HEK293 (cell line): ENCODE measurements around the gene ST8SIA4.

Experiments used
- ZBTB8A ChIP-seq: fragments of 450-650 bp; formaldehyde crosslinking; IDR thresholded peaks from 2 replicates; pipeline ENCODE4 v1.5.1; 2016; ENCODE audit warnings: missing biosample characterization, missing genetic modification characterization
- ZNF140 ChIP-seq: fragments of 450-650 bp; formaldehyde crosslinking; IDR thresholded peaks from 2 replicates; pipeline ENCODE4 v1.5.1; 2016; ENCODE audit warnings: missing biosample characterization, missing genetic modification characterization
- ZNF311 ChIP-seq: fragments of 450-650 bp; formaldehyde crosslinking; IDR thresholded peaks from 2 replicates; pipeline ENCODE4 v1.5.1; 2017; ENCODE audit warnings: missing biosample characterization, missing genetic modification characterization, borderline replicate concordance
- ZNF843 ChIP-seq: fragments of 450-650 bp; formaldehyde crosslinking; IDR thresholded peaks from 2 replicates; pipeline ENCODE4 v1.5.1; 2016; ENCODE audit warnings: missing biosample characterization, missing genetic modification characterization
- TF ChIP-seq, protein P1 (sequence below): fragments of 450-650 bp; formaldehyde crosslinking; IDR thresholded peaks from 2 replicates; pipeline ENCODE4 v1.5.1; 2016; ENCODE audit warnings: missing biosample characterization, missing genetic modification characterization, low read depth
- TF ChIP-seq, protein P2 (sequence below): fragments of 450-650 bp; formaldehyde crosslinking; IDR thresholded peaks from 2 replicates; pipeline ENCODE4 v1.5.1; 2016; ENCODE audit warnings: missing biosample characterization, missing genetic modification characterization
- TF ChIP-seq, protein P3 (sequence below): fragments of 450-650 bp; formaldehyde crosslinking; IDR thresholded peaks from 2 replicates; pipeline ENCODE4 v1.5.1; 2016; ENCODE audit warnings: missing biosample characterization, missing genetic modification characterization, borderline replicate concordance
- TF ChIP-seq, protein P4 (sequence below): fragments of 450-650 bp; formaldehyde crosslinking; IDR thresholded peaks from 2 replicates; pipeline ENCODE4 v1.5.1; 2016; ENCODE audit warnings: missing biosample characterization, missing genetic modification characterization

DNA sequence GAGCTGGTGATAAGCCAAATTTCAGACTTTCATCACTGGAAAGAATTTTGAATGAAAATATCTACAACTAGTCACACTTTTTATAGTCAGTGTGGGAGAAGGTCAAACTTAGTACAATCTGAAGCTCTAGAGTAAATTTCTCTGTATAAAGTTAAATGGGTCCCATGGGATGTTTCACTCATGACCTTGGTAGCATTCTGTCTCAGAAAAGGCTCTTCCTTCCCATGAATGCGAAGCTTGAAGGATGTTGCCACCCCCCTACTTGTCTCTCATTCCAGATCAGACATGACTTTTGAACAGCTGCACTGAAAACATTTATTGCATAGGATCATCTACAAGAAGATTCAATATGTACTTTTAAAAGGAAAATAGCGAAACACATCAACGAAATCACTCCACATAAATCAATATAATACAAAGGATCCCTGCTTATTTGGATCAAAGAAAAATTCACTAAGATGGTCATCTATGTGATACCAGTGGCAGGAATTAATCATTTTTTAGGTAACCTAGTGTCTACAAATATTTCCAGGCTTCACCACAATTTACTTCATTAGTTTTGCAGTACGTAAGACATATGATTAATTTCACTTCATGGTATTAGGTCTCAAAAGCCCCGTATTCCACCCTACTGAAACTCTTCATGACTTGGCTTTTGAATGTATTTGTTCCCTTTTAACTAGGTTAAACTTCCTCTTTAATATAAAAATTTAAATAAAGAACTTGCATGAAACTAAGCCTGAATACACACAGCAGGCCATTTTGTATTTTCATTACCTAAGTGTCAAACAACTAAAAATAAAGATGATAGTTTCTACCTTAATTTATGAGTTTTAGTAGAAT is 4.4 kb downstream of the ST8SIA4 start:
- no peak for TF ChIP-seq ZNF311 (tag by site-specific recombination)
- TF ChIP-seq ZNF140 (tag by site-specific recombination), result no peak
- TF ChIP-seq ZNF843 (tag by site-specific recombination), result no peak
- TF ChIP-seq, protein P1, sequence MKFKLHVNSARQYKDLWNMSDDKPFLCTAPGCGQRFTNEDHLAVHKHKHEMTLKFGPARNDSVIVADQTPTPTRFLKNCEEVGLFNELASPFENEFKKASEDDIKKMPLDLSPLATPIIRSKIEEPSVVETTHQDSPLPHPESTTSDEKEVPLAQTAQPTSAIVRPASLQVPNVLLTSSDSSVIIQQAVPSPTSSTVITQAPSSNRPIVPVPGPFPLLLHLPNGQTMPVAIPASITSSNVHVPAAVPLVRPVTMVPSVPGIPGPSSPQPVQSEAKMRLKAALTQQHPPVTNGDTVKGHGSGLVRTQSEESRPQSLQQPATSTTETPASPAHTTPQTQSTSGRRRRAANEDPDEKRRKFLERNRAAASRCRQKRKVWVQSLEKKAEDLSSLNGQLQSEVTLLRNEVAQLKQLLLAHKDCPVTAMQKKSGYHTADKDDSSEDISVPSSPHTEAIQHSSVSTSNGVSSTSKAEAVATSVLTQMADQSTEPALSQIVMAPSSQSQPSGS, result no peak
- TF ChIP-seq ZBTB8A (tag by site-specific recombination), result no peak
- TF ChIP-seq, protein P2, sequence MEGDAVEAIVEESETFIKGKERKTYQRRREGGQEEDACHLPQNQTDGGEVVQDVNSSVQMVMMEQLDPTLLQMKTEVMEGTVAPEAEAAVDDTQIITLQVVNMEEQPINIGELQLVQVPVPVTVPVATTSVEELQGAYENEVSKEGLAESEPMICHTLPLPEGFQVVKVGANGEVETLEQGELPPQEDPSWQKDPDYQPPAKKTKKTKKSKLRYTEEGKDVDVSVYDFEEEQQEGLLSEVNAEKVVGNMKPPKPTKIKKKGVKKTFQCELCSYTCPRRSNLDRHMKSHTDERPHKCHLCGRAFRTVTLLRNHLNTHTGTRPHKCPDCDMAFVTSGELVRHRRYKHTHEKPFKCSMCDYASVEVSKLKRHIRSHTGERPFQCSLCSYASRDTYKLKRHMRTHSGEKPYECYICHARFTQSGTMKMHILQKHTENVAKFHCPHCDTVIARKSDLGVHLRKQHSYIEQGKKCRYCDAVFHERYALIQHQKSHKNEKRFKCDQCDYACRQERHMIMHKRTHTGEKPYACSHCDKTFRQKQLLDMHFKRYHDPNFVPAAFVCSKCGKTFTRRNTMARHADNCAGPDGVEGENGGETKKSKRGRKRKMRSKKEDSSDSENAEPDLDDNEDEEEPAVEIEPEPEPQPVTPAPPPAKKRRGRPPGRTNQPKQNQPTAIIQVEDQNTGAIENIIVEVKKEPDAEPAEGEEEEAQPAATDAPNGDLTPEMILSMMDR (tag by site-specific recombination), result no peak
- TF ChIP-seq, protein P3, sequence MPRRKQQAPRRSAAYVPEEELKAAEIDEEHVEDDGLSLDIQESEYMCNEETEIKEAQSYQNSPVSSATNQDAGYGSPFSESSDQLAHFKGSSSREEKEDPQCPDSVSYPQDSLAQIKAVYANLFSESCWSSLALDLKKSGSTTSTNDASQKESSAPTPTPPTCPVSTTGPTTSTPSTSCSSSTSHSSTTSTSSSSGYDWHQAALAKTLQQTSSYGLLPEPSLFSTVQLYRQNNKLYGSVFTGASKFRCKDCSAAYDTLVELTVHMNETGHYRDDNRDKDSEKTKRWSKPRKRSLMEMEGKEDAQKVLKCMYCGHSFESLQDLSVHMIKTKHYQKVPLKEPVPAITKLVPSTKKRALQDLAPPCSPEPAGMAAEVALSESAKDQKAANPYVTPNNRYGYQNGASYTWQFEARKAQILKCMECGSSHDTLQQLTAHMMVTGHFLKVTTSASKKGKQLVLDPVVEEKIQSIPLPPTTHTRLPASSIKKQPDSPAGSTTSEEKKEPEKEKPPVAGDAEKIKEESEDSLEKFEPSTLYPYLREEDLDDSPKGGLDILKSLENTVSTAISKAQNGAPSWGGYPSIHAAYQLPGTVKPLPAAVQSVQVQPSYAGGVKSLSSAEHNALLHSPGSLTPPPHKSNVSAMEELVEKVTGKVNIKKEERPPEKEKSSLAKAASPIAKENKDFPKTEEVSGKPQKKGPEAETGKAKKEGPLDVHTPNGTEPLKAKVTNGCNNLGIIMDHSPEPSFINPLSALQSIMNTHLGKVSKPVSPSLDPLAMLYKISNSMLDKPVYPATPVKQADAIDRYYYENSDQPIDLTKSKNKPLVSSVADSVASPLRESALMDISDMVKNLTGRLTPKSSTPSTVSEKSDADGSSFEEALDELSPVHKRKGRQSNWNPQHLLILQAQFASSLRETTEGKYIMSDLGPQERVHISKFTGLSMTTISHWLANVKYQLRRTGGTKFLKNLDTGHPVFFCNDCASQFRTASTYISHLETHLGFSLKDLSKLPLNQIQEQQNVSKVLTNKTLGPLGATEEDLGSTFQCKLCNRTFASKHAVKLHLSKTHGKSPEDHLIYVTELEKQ, result no peak
- TF ChIP-seq, protein P4, sequence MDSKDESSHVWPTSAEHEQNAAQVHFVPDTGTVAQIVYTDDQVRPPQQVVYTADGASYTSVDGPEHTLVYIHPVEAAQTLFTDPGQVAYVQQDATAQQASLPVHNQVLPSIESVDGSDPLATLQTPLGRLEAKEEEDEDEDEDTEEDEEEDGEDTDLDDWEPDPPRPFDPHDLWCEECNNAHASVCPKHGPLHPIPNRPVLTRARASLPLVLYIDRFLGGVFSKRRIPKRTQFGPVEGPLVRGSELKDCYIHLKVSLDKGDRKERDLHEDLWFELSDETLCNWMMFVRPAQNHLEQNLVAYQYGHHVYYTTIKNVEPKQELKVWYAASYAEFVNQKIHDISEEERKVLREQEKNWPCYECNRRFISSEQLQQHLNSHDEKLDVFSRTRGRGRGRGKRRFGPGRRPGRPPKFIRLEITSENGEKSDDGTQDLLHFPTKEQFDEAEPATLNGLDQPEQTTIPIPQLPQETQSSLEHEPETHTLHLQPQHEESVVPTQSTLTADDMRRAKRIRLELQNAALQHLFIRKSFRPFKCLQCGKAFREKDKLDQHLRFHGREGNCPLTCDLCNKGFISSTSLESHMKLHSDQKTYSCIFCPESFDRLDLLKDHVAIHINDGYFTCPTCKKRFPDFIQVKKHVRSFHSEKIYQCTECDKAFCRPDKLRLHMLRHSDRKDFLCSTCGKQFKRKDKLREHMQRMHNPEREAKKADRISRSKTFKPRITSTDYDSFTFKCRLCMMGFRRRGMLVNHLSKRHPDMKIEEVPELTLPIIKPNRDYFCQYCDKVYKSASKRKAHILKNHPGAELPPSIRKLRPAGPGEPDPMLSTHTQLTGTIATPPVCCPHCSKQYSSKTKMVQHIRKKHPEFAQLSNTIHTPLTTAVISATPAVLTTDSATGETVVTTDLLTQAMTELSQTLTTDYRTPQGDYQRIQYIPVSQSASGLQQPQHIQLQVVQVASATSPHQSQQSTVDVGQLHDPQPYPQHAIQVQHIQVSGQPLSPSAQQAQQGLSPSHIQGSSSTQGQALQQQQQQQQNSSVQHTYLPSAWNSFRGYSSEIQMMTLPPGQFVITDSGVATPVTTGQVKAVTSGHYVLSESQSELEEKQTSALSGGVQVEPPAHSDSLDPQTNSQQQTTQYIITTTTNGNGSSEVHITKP (tag by site-specific recombination), result no peak
